Mesendoderm (in vitro differentiated cells): ENCODE data around the gene ZNF391.
"Not testable (repeated sequence)": the region's sequence is repeated elsewhere in the genome, so short reads cannot be mapped to it uniquely, and the experiment has no call there.

Experiments used
- DNase-seq: peaks from one replicate; pipeline ENCODE4 v3.0.0; 2013
- H2AK5ac ChIP-seq: 2 replicates; pipeline ENCODE4 v1.6.1; 2013; ENCODE audit warnings: low read length, inconsistent platforms
- H2BK120ac ChIP-seq: 2 replicates; pipeline ENCODE4 v1.6.1; 2013; ENCODE audit warnings: low read depth, mild to moderate bottlenecking, low read length, moderate library complexity, mixed read lengths
- H2BK15ac ChIP-seq: replicated peaks from 2 replicates; pipeline ENCODE4 v1.6.1; 2013; ENCODE audit warnings: low read depth, mild to moderate bottlenecking, moderate library complexity
- H2BK5ac ChIP-seq: 2 replicates; pipeline ENCODE4 v1.6.1; 2013; ENCODE audit warnings: low read length, inconsistent platforms
- H3K18ac ChIP-seq: 2 replicates; pipeline ENCODE4 v1.6.1; 2013; ENCODE audit warnings: mild to moderate bottlenecking, low read length, mixed read lengths
- H3K23ac ChIP-seq: one replicate; pipeline ENCODE4 v1.6.1; 2013; ENCODE audit warnings: low read length
- H3K27ac ChIP-seq: 2 replicates; pipeline ENCODE4 v1.5.1; 2013; ENCODE audit warnings: low read depth, mild to moderate bottlenecking, inconsistent platforms, low read length, moderate library complexity
- H3K27me3 ChIP-seq: 2 replicates; pipeline ENCODE4 v1.6.1; 2013; ENCODE audit warnings: low read length, control low read depth, mild to moderate bottlenecking, inconsistent platforms; ENCODE audit not compliant: insufficient read depth, poor library complexity
- H3K36me3 ChIP-seq: 2 replicates; pipeline ENCODE4 v1.6.1; 2013; ENCODE audit warnings: low read length, inconsistent platforms; ENCODE audit not compliant: control insufficient read depth, insufficient read depth
- H3K4ac ChIP-seq: one replicate; pipeline ENCODE4 v1.6.1; 2013; ENCODE audit warnings: low read depth, mild to moderate bottlenecking, low read length, moderate library complexity
- H3K4me1 ChIP-seq: 2 replicates; pipeline ENCODE4 v1.6.1; 2013; ENCODE audit warnings: low read depth, low read length, inconsistent platforms; ENCODE audit not compliant: control insufficient read depth
- H3K4me2 ChIP-seq: 2 replicates; pipeline ENCODE4 v1.6.1; 2013; ENCODE audit warnings: low read length
- H3K4me3 ChIP-seq: 2 replicates; pipeline ENCODE4 v1.5.1; 2013; ENCODE audit warnings: mild to moderate bottlenecking, low read length
- H3K56ac ChIP-seq: one replicate; pipeline ENCODE4 v1.6.1; 2013; ENCODE audit warnings: low read length
- H3K79me1 ChIP-seq: 2 replicates; pipeline ENCODE4 v1.6.1; 2013; ENCODE audit warnings: low read length, inconsistent platforms
- H3K79me2 ChIP-seq: 2 replicates; pipeline ENCODE4 v1.6.1; 2013; ENCODE audit warnings: mild to moderate bottlenecking, low read length; ENCODE audit not compliant: control insufficient read depth, insufficient read depth
- H3K9ac ChIP-seq: 2 replicates; pipeline ENCODE4 v1.6.1; 2013; ENCODE audit warnings: low read length, inconsistent platforms
- H4K5ac ChIP-seq: one replicate; pipeline ENCODE4 v1.6.1; 2013; ENCODE audit warnings: low read length
- H4K8ac ChIP-seq: one replicate; pipeline ENCODE4 v1.6.1; 2013; ENCODE audit warnings: low read depth, mild to moderate bottlenecking, control low read depth, low read length, moderate library complexity
- WGBS: extraction: QIAGEN DNeasy Blood & Tissue Kit; methylation state at CpG from one replicate; pipeline ENCODE4 v1.1.7; 2013; ENCODE audit warnings: low lambda C conversion rate, missing lambda C conversion rate; ENCODE audit not compliant: insufficient coverage; ENCODE audit errors: extremely low coverage; 5-methylcytosine and 5-hydroxymethylcytosine counted together

ZNF391 gene

GRCh38 chr6:27370391-27370790, 18.2 kb upstream of the ZNF391 start:
- no peak overlapping the region for H3K4me2 ChIP-seq
- H3K27ac ChIP-seq = no peak overlapping the region
- H2AK5ac ChIP-seq = no peak overlapping the region
- no CpG with 5 or more reads among the region's 4 CpGs for WGBS
- H3K23ac ChIP-seq = no peak overlapping the region
- H3K27me3 ChIP-seq = no peaks in the 10 kb centered on the region
- no peak overlapping the region for H3K9ac ChIP-seq
- no peaks in the 10 kb centered on the region for H3K36me3 ChIP-seq
- H3K56ac ChIP-seq = no peak overlapping the region
- no peak for DNase-seq
- H3K79me1 ChIP-seq = peaks cover 5% of the 10 kb centered on the region
- H2BK15ac ChIP-seq = no peak overlapping the region
- H3K4me3 ChIP-seq = no peak overlapping the region
- H3K4me1 ChIP-seq = no peaks in the 10 kb centered on the region
- H2BK120ac ChIP-seq = no peak overlapping the region
- no peaks in the 10 kb centered on the region for H3K79me2 ChIP-seq
- no peak overlapping the region for H3K18ac ChIP-seq
- H3K4ac ChIP-seq = no peak overlapping the region
- no peak overlapping the region for H2BK5ac ChIP-seq
- H4K8ac ChIP-seq = no peak overlapping the region
- no peak overlapping the region for H4K5ac ChIP-seq

- Histone ChIP-seq H3K36me3 (no peaks in the 10 kb centered on the region), H3K4me3 (peak overlapping the region; percentile 96), H2BK120ac (no peak overlapping the region), H3K79me2 (no peaks in the 10 kb centered on the region), H3K23ac (no peak overlapping the region), H2AK5ac (no peak overlapping the region), H4K5ac (no peak overlapping the region), H2BK5ac (no peak overlapping the region), H3K9ac (peak overlapping the region; percentile 86), H3K27me3 (no peaks in the 10 kb centered on the region), H3K27ac (peak overlapping the region; percentile 56), H4K8ac (no peak overlapping the region), H2BK15ac (peak overlapping the region; percentile 100), H3K56ac (peak overlapping the region; percentile 81), H3K4me1 (peaks cover 10% of the 10 kb centered on the region), H3K4me2 (peak overlapping the region; percentile 81), H3K79me1 (peaks cover 3% of the 10 kb centered on the region), H3K4ac (peak overlapping the region; percentile 42), H3K18ac (peak overlapping the region; percentile 94)
- DNase-seq = peak; percentile 95
- no CpG with 5 or more reads among the region's 31 CpGs for WGBS
These were observed 13.5 kb upstream of the ZNF391 start for GRCh38 chr6:27374824-27375612.

- no peaks in the 10 kb centered on the region for H3K27me3 ChIP-seq
- H2BK5ac ChIP-seq = no peak overlapping the region
- peak overlapping the region; percentile 56 for H3K27ac ChIP-seq
- no peak overlapping the region for H3K4me2 ChIP-seq
- no peaks in the 10 kb centered on the region for H3K36me3 ChIP-seq
- no peak overlapping the region for H3K4me3 ChIP-seq
- H2AK5ac ChIP-seq = no peak overlapping the region
- peak; percentile 70 for DNase-seq
- no peak overlapping the region for H3K23ac ChIP-seq
- no peak overlapping the region for H2BK120ac ChIP-seq
- no peaks in the 10 kb centered on the region for H3K79me2 ChIP-seq
- H4K5ac ChIP-seq = no peak overlapping the region
- H3K4me1 ChIP-seq = peaks cover 11% of the 10 kb centered on the region
- peaks cover 3% of the 10 kb centered on the region for H3K79me1 ChIP-seq
- H3K18ac ChIP-seq = peak overlapping the region; percentile 53
- no peak overlapping the region for H3K9ac ChIP-seq
- H4K8ac ChIP-seq = no peak overlapping the region
- H3K4ac ChIP-seq = no peak overlapping the region
- H3K56ac ChIP-seq = peak overlapping the region; percentile 25
- peak overlapping the region; percentile 100 for H2BK15ac ChIP-seq
- WGBS = no CpG with 5 or more reads among the region's 7 CpGs
These were observed 12.9 kb upstream of the ZNF391 start for GRCh38 chr6:27375613-27376079.

- not testable (repeated sequence) for H3K56ac ChIP-seq, H3K23ac ChIP-seq, H3K27me3 ChIP-seq, H2AK5ac ChIP-seq, H3K36me3 ChIP-seq, H3K79me1 ChIP-seq, H3K9ac ChIP-seq, H3K4me3 ChIP-seq, H3K4me2 ChIP-seq, H3K79me2 ChIP-seq, H2BK15ac ChIP-seq, H4K8ac ChIP-seq, H3K18ac ChIP-seq, H2BK5ac ChIP-seq, H4K5ac ChIP-seq
- H3K27ac ChIP-seq = peak overlapping the region; percentile 12
- peak overlapping the region; percentile 64 for H3K4ac ChIP-seq
- peak overlapping the region; percentile 90 for H2BK120ac ChIP-seq
- WGBS = no CpG with 5 or more reads among the region's 4 CpGs
- DNase-seq = peak; percentile 74
- H3K4me1 ChIP-seq = peaks cover 11% of the 10 kb centered on the region
These were observed 10.2 kb upstream of the ZNF391 start for GRCh38 chr6:27378406-27378805.

GRCh38 chr6:27381001-27381400, 7.6 kb upstream of the ZNF391 start:
- no CpG with 5 or more reads among the region's 30 CpGs for WGBS

More at GRCh38 chr6:27381001-27381400, 7.6 kb upstream of the ZNF391 start:
- H3K23ac ChIP-seq, H3K56ac ChIP-seq, H2BK5ac ChIP-seq, H3K27ac ChIP-seq, H3K27me3 ChIP-seq, DNase-seq, H2BK15ac ChIP-seq, H3K18ac ChIP-seq, H3K4ac ChIP-seq, H3K4me3 ChIP-seq, H3K79me2 ChIP-seq, H2AK5ac ChIP-seq, H2BK120ac ChIP-seq, H3K4me2 ChIP-seq, H4K8ac ChIP-seq, H4K5ac ChIP-seq, H3K79me1 ChIP-seq, H3K9ac ChIP-seq, H3K36me3 ChIP-seq: not testable (repeated sequence)
- peaks cover 11% of the 10 kb centered on the region for H3K4me1 ChIP-seq
